Type B pancreatic cell (in vitro differentiated cells): ENCODE data around the gene RAG2. TPM values are rescaled to one million over a fixed set of nuclear protein-coding genes. Genes with fewer than 3 reads are reported as not detected.

Source experiments
- DNase-seq: peaks from one replicate; pipeline ENCODE4 v3.0.0; 2021; ENCODE audit warnings: mixed read lengths; ENCODE audit not compliant: unreplicated experiment; ENCODE audit errors: extremely low spot score
- H3K27ac Mint-ChIP-seq: 2 replicates; pipeline ENCODE4 v1.8.0; 2021; ENCODE audit warnings: mild to moderate bottlenecking, mixed read lengths
- H3K27me3 Mint-ChIP-seq: 2 replicates; pipeline ENCODE4 v1.8.0; 2021; ENCODE audit warnings: mixed read lengths
- H3K36me3 Mint-ChIP-seq: 2 replicates; pipeline ENCODE4 v1.8.0; 2021; ENCODE audit warnings: mixed read lengths
- H3K4me1 Mint-ChIP-seq: one replicate; pipeline ENCODE4 v1.8.0; 2021; ENCODE audit warnings: mixed read lengths; ENCODE audit not compliant: unreplicated experiment
- H3K4me3 Mint-ChIP-seq: 2 replicates; pipeline ENCODE4 v1.8.0; 2021; ENCODE audit warnings: mild to moderate bottlenecking, mixed read lengths
- H3K9me3 Mint-ChIP-seq: 2 replicates; pipeline ENCODE4 v1.8.0; 2021; ENCODE audit warnings: mixed read lengths
- total RNA-seq: library from RNA; stranded (reverse); gene quantifications from 2 replicates; pipeline ENCODE4 v1.2.1, GENCODE V29; 2021; ENCODE audit warnings: low replicate concordance
- TF ChIP-seq, protein P1 (sequence below): fragments of 200-600 bp; sonication (generic); conservative IDR thresholded peaks from 2 replicates; pipeline ENCODE4 v1.5.0; 2021; ENCODE audit warnings: antibody characterized with exemption, mild to moderate bottlenecking

The RAG2 gene
- total RNA-seq, 1 donor from 2014 or later: not detected

DNA sequence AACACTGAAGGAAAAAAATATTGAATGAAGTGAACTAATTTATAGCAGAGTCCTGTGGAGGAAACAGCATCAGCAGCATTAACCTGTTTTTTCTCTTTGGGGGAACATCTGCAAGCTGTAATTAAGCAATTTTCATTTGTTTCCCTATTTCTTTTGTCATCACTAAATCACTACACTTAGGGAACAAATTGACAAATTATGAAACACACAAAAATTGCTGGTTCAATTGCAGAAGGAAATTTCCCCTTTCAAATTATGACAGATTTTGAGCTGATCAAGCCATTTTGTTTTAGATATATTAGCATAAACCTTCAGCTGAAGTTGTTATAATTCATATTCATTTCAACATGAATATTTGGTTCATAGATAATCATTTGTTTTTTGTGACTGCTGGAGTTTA is 22.2 kb upstream of the RAG2 start:
- H3K4me1 Mint-ChIP-seq: peaks cover 18% of the 10 kb centered on the region
- no peak for DNase-seq
- no peak overlapping the region for H3K27ac Mint-ChIP-seq
- no peak overlapping the region for H3K4me3 Mint-ChIP-seq
- H3K27me3 Mint-ChIP-seq: no peaks in the 10 kb centered on the region
- TF ChIP-seq, protein P1, sequence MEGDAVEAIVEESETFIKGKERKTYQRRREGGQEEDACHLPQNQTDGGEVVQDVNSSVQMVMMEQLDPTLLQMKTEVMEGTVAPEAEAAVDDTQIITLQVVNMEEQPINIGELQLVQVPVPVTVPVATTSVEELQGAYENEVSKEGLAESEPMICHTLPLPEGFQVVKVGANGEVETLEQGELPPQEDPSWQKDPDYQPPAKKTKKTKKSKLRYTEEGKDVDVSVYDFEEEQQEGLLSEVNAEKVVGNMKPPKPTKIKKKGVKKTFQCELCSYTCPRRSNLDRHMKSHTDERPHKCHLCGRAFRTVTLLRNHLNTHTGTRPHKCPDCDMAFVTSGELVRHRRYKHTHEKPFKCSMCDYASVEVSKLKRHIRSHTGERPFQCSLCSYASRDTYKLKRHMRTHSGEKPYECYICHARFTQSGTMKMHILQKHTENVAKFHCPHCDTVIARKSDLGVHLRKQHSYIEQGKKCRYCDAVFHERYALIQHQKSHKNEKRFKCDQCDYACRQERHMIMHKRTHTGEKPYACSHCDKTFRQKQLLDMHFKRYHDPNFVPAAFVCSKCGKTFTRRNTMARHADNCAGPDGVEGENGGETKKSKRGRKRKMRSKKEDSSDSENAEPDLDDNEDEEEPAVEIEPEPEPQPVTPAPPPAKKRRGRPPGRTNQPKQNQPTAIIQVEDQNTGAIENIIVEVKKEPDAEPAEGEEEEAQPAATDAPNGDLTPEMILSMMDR: no peak
- no peaks in the 10 kb centered on the region for H3K9me3 Mint-ChIP-seq
- H3K36me3 Mint-ChIP-seq: no peaks in the 10 kb centered on the region

DNA sequence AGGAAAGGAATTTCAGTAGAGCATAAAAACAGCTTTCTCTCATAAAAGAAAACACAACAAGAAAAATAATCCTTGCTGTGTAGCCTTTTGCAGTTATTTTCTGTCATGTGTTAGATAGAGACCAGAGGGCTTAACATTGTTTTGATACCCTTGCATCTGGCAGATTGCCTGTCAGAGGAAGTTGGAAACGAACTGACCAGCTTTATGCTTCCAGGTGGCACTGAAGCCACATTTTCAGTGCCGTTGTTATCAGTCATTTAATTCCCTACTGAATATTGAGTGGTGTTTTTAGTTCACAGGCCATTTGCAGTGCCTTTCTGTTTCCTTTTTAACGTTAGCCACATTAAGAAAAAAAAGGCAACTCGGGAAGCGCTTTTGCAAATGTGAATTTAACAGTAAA is 21.5 kb upstream of the RAG2 start:
- Mint-ChIP-seq H3K27me3 (no peaks in the 10 kb centered on the region), H3K4me1 (peaks cover 18% of the 10 kb centered on the region), H3K4me3 (no peak overlapping the region), H3K36me3 (no peaks in the 10 kb centered on the region), H3K27ac (no peak overlapping the region), H3K9me3 (no peaks in the 10 kb centered on the region)
- DNase-seq: no peak
- TF ChIP-seq, protein P1: no peak

DNA sequence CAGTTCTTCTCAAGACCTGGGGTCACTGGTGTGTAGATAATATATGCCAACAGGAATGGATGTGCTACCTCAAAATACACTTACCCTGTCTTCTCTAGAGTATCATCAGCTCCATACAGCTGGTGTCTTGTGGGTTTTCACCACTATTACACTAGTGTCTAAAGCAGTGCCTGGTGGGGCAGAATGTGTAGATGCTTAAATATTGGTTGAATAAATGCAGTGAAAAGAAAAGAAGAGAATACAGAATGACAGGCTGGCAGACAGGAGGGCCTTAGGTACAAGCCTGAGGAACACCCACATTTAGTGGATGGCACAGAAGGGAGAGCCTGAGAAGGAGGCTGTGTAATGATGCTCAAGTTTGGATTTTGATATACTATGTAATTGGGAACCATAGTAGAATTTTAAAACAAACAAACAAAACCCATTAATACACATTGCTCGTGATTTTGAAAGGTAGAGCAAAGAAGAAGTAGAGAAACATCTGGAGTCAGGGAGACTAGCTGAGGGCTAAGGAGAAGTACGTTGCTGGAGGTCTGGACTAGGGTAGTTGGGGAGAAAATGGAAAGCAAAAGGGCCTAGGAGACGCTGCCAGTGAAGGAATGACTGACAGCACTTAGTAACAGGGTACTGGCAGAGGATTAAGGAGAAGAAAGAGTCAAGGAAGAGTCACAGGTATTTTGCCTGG is 20.5 kb upstream of the RAG2 start:
- no peaks in the 10 kb centered on the region for H3K9me3 Mint-ChIP-seq
- H3K4me1 Mint-ChIP-seq: peaks cover 18% of the 10 kb centered on the region
- TF ChIP-seq, protein P1: no peak
- no peak overlapping the region for H3K4me3 Mint-ChIP-seq
- H3K36me3 Mint-ChIP-seq: no peaks in the 10 kb centered on the region
- no peak overlapping the region for H3K27ac Mint-ChIP-seq
- no peak for DNase-seq
- no peaks in the 10 kb centered on the region for H3K27me3 Mint-ChIP-seq

DNA sequence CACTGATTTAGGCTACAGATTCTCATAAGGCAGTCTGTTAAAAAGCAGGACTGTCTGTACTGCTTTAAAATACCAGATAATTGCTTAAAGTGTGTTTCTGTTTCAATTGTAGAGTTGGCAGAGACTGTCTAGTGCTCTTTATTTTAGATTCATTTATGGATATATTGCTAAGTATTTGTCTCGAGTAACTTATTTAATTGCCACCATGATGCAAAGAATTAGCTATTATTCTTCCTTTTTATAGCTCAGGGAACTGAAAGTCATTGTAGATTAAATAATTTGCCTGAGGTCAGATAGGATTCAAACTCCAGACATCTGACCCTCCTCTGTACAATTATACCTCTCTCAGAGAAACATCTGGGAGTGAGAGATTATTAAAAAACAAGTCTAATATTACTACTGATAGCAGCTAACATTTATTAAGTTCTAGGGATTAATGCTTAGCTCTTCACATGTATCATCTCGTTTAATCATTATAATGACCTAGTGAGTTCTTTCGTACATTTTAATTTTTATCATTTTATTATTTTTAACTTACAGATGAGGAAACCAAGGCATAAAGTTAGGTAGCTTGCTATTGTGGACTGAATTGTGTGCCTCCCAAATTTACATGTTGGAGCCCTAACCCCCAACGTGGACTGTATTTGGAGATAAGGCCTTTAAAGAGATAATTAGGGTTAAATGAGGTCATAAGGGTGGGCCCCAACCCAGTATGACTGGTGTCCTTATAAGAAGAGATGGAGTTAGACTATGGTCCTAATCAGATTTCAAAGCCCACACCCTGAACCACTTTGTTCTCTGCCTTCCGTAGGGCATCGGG is 19.7 kb upstream of the RAG2 start:
- no peak for DNase-seq
- no peaks in the 10 kb centered on the region for H3K36me3 Mint-ChIP-seq
- H3K27ac Mint-ChIP-seq: no peak overlapping the region
- TF ChIP-seq, protein P1: no peak
- H3K9me3 Mint-ChIP-seq: no peaks in the 10 kb centered on the region
- no peak overlapping the region for H3K4me3 Mint-ChIP-seq
- H3K4me1 Mint-ChIP-seq: peaks cover 18% of the 10 kb centered on the region
- H3K27me3 Mint-ChIP-seq: no peaks in the 10 kb centered on the region

DNA sequence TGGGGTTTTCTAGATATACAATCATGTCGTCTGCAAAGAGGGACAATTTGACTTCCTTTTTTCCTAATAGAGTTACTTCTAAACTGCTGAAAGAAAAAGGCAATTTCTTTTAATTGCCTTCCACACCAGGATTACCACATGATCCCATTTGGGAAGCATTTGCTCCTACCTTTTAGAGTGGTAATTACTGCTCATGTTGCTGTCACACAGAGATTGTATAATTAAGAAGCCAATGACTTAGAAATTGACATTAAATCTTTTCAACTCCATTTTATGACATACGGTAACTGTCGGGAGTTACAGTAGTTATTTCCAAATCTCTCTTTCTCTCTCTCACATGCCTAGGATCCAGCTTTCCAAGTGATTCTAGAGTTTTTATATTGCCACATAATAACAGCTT is 17.8 kb upstream of the RAG2 start:
- Mint-ChIP-seq H3K4me1 (peaks cover 18% of the 10 kb centered on the region), H3K9me3 (no peaks in the 10 kb centered on the region), H3K36me3 (peaks cover 3% of the 10 kb centered on the region), H3K4me3 (no peak overlapping the region), H3K27ac (no peak overlapping the region), H3K27me3 (no peaks in the 10 kb centered on the region)
- TF ChIP-seq, protein P1: no peak
- DNase-seq: no peak
